SK-N-SH treated with all-trans-retinoic acid at 6 μM for 48 hours (cell line): ENCODE measurements around the gene DOK5.

Experiments
- CSDC2 ChIP-seq: fragments of 250-450 bp; sonication (Bioruptor Pico); IDR thresholded peaks from 2 replicates; pipeline ENCODE4 v1.5.0; 2020; ENCODE audit warnings: mild to moderate bottlenecking, moderate library complexity
- ESRRG ChIP-seq: fragments of 250-450 bp; sonication (Bioruptor Pico); IDR thresholded peaks from 2 replicates; pipeline ENCODE4 v1.6.1; 2021; ENCODE audit warnings: mild to moderate bottlenecking
- GLIS3 ChIP-seq: fragments of 250-450 bp; sonication (Bioruptor Pico); IDR thresholded peaks from 2 replicates; pipeline ENCODE4 v1.5.0; 2020; ENCODE audit warnings: mild to moderate bottlenecking, moderate library complexity
- ISL1 ChIP-seq: fragments of 250-450 bp; sonication (Bioruptor Pico); IDR thresholded peaks from 2 replicates; pipeline ENCODE4 v2.1.2; 2022; ENCODE audit warnings: mild to moderate bottlenecking, moderate library complexity
- OSR1 ChIP-seq: fragments of 250-450 bp; sonication (Bioruptor Pico); IDR thresholded peaks from 2 replicates; pipeline ENCODE4 v1.8.0; 2022; ENCODE audit warnings: moderate library complexity, mild to moderate bottlenecking, inconsistent platforms
- RARB ChIP-seq: fragments of 250-450 bp; sonication (Bioruptor Pico); IDR thresholded peaks from 2 replicates; pipeline ENCODE4 v1.8.0; 2021; ENCODE audit warnings: mild to moderate bottlenecking, moderate library complexity
- SNAI2 ChIP-seq: fragments of 250-450 bp; sonication (Bioruptor Pico); IDR thresholded peaks from 2 replicates; pipeline ENCODE4 v1.5.0; 2020; ENCODE audit warnings: mild to moderate bottlenecking, moderate library complexity
- TOX ChIP-seq: fragments of 250-450 bp; sonication (Bioruptor Pico); IDR thresholded peaks from 2 replicates; pipeline ENCODE4 v1.8.0; 2021; ENCODE audit warnings: mild to moderate bottlenecking, moderate library complexity, borderline replicate concordance
- ZC3H10 ChIP-seq: fragments of 250-450 bp; sonication (Bioruptor Pico); IDR thresholded peaks from 2 replicates; pipeline ENCODE4 v1.5.1; 2021; ENCODE audit warnings: mild to moderate bottlenecking, moderate library complexity
- ZFP3 ChIP-seq: fragments of 250-450 bp; sonication (Bioruptor Pico); IDR thresholded peaks from 2 replicates; pipeline ENCODE4 v1.5.0; 2020; ENCODE audit warnings: mild to moderate bottlenecking, moderate library complexity
- ZFP30 ChIP-seq: fragments of 450-650 bp; formaldehyde crosslinking; IDR thresholded peaks from 2 replicates; pipeline ENCODE4 v1.5.0; 2022; ENCODE audit warnings: mild to moderate bottlenecking, moderate library complexity
- ZNF565 ChIP-seq: fragments of 450-650 bp; formaldehyde crosslinking; conservative IDR thresholded peaks from 2 replicates; pipeline ENCODE4 v1.5.0; 2020; ENCODE audit warnings: low read depth, mild to moderate bottlenecking, moderate library complexity
- ZNF8 ChIP-seq: fragments of 450-650 bp; formaldehyde crosslinking; IDR thresholded peaks from 2 replicates; pipeline ENCODE4 v1.5.0; 2020; ENCODE audit warnings: mild to moderate bottlenecking, moderate library complexity
- TF ChIP-seq, protein P1 (sequence below): fragments of 250-450 bp; sonication (Bioruptor Pico); IDR thresholded peaks from 2 replicates; pipeline ENCODE4 v1.8.0; 2020; ENCODE audit warnings: mild to moderate bottlenecking, moderate library complexity, borderline replicate concordance

DNA sequence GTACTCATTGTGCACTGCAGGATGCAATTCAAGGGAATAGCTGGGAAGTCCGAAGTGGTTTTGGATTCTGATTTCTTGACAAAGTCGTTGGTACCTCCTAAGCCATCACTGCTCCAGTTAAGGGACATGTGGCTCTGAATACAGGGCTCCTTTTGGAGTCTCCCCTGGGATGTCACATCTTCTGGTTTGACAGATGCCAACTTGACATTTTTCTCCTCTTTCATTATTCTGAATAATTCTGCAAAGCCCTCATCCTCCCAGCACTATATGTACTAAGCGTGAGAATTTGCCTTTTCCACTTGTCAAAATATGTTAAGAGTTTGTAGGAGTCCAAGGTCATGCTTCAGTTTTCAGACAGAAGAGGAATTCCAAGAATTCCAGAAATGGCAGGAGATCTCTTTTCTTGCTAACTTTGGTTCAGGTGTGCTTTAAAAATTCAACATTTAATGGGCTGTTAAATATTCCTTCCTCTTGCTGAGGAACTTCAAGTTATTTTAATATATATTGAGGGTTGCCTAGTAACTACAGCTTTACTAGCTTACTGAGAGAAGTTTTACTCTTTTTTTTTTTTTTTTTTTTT, 38.7 kb downstream of the DOK5 start:
- TF ChIP-seq TOX, result no peak
- no peak for TF ChIP-seq ZNF8 (CRISPR knock-in tag)
- TF ChIP-seq, protein P1, sequence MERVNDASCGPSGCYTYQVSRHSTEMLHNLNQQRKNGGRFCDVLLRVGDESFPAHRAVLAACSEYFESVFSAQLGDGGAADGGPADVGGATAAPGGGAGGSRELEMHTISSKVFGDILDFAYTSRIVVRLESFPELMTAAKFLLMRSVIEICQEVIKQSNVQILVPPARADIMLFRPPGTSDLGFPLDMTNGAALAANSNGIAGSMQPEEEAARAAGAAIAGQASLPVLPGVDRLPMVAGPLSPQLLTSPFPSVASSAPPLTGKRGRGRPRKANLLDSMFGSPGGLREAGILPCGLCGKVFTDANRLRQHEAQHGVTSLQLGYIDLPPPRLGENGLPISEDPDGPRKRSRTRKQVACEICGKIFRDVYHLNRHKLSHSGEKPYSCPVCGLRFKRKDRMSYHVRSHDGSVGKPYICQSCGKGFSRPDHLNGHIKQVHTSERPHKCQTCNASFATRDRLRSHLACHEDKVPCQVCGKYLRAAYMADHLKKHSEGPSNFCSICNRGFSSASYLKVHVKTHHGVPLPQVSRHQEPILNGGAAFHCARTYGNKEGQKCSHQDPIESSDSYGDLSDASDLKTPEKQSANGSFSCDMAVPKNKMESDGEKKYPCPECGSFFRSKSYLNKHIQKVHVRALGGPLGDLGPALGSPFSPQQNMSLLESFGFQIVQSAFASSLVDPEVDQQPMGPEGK (CRISPR knock-in tag), result no peak
- TF ChIP-seq ZFP3, result no peak
- no peak for TF ChIP-seq OSR1
- no peak for TF ChIP-seq ZNF565 (CRISPR knock-in tag)
- TF ChIP-seq RARB, result no peak
- no peak for TF ChIP-seq ZFP30 (CRISPR knock-in tag)
- no peak for TF ChIP-seq ISL1
- TF ChIP-seq ESRRG (CRISPR knock-in tag), result no peak
- no peak for TF ChIP-seq ZC3H10
- TF ChIP-seq SNAI2 (CRISPR knock-in tag), result no peak
- no peak for TF ChIP-seq GLIS3 (CRISPR knock-in tag)
- no peak for TF ChIP-seq CSDC2 (CRISPR knock-in tag)
